IMR-90 (cell line): ENCODE data around the gene TBX15. TPM values are rescaled to one million over a fixed set of nuclear protein-coding genes. Genes with fewer than 3 reads are reported as not detected.

Experiments
- ATAC-seq: fragments of 200-7000 bp; cut with Tn5 transposase; 2 replicates; pipeline ENCODE4 v1.9.1; 2020; ENCODE audit warnings: low read depth, mild to moderate bottlenecking, moderate library complexity
- BruUV-seq: library from RNA; stranded (reverse); fragments of 400-500 nt; replicated peaks from 2 replicates; lab custom pipeline; 2021; lab: Mats Ljungman, UMichigan
- CTCF ChIA-PET: fragments of 300-600 bp; formaldehyde crosslinking; extraction: SDS; loops from one replicate; lab custom pipeline; 2021; ENCODE audit warnings: antibody characterized with exemption; lab: Yijun Ruan, JAX
- POLR2A ChIA-PET: fragments of 300-600 bp; sonication (Branson Sonifier 250); formaldehyde crosslinking; loops from one replicate; lab custom pipeline; 2022; ENCODE audit warnings: antibody characterized with exemption; ENCODE audit not compliant: unreplicated experiment; lab: Charles Lee
- DNase-seq: peaks from one replicate; pipeline ENCODE4 v3.0.0; 2013
- H2AFZ ChIP-seq: replicated peaks from 2 replicates; pipeline ENCODE3; 2013; ENCODE audit warnings: low read length, mild to moderate bottlenecking; ENCODE audit not compliant: poor library complexity
- H2AK5ac ChIP-seq: 2 replicates; pipeline ENCODE4 v1.6.1; 2013; ENCODE audit warnings: low read depth, low read length, inconsistent platforms
- H2AK9ac ChIP-seq: replicated peaks from 2 replicates; pipeline ENCODE3; 2013; ENCODE audit warnings: mild to moderate bottlenecking, low read depth, low read length, moderate library complexity; ENCODE audit not compliant: poor library complexity
- H2BK120ac ChIP-seq: 2 replicates; pipeline ENCODE4 v1.6.1; 2013; ENCODE audit warnings: low read depth, low read length, inconsistent platforms
- H2BK15ac ChIP-seq: 3 replicates; pipeline ENCODE4 v1.6.1; 2013; ENCODE audit warnings: low read depth, low read length, inconsistent platforms
- H2BK20ac ChIP-seq: 2 replicates; pipeline ENCODE4 v1.6.1; 2013; ENCODE audit warnings: low read depth, mild to moderate bottlenecking, inconsistent platforms, low read length, moderate library complexity
- H2BK5ac ChIP-seq: 2 replicates; pipeline ENCODE4 v1.6.1; 2013; ENCODE audit warnings: mild to moderate bottlenecking, low read depth, low read length, inconsistent platforms; ENCODE audit not compliant: poor library complexity, severe bottlenecking
- H3K14ac ChIP-seq: replicated peaks from 2 replicates; pipeline ENCODE4 v1.6.1; 2013; ENCODE audit warnings: low read depth, low read length, inconsistent platforms
- H3K18ac ChIP-seq: 2 replicates; pipeline ENCODE4 v1.6.1; 2013; ENCODE audit warnings: low read depth, low read length, control low read depth
- H3K23ac ChIP-seq: 2 replicates; pipeline ENCODE4 v1.6.1; 2013; ENCODE audit warnings: low read depth, low read length, inconsistent platforms
- H3K27ac ChIP-seq: 2 replicates; pipeline ENCODE4 v1.5.1; 2013; ENCODE audit warnings: mild to moderate bottlenecking, control low read depth, low read length; ENCODE audit not compliant: insufficient read depth
- H3K27me3 ChIP-seq: 2 replicates; pipeline ENCODE4 v1.6.1; 2013; ENCODE audit warnings: low read length; ENCODE audit not compliant: control insufficient read depth, insufficient read depth
- H3K36me3 ChIP-seq: 2 replicates; pipeline ENCODE4 v1.6.1; 2013; ENCODE audit warnings: low read length, mixed read lengths; ENCODE audit not compliant: control insufficient read depth, insufficient read depth
- H3K4ac ChIP-seq: 2 replicates; pipeline ENCODE4 v1.6.1; 2013; ENCODE audit warnings: low read depth, low read length, inconsistent platforms
- H3K4me1 ChIP-seq: 2 replicates; pipeline ENCODE4 v1.6.1; 2013; ENCODE audit warnings: low read length, mixed read lengths; ENCODE audit not compliant: control insufficient read depth, insufficient read depth
- H3K4me2 ChIP-seq: 2 replicates; pipeline ENCODE4 v1.6.1; 2013; ENCODE audit warnings: low read depth, mild to moderate bottlenecking, control low read depth, low read length, moderate library complexity
- H3K4me3 ChIP-seq: 2 replicates; pipeline ENCODE4 v1.5.1; 2013; ENCODE audit warnings: low read depth, mild to moderate bottlenecking, control low read depth, low read length, moderate library complexity; ENCODE audit not compliant: insufficient read depth
- H3K56ac ChIP-seq: 2 replicates; pipeline ENCODE4 v1.6.1; 2013; ENCODE audit warnings: low read length, inconsistent platforms; ENCODE audit not compliant: insufficient read depth; ENCODE audit errors: extremely low read depth
- H3K79me1 ChIP-seq, 2 experiments: 2 replicates each; pipeline ENCODE4 v1.6.1; 2013; ENCODE audit warnings: low read length in 2 of 2, inconsistent platforms in 1 of 2, low read depth in 1 of 2
- H3K9ac ChIP-seq: 2 replicates; pipeline ENCODE4 v1.6.1; 2013; ENCODE audit warnings: low read depth, low read length, control low read depth
- H3K9me1 ChIP-seq: 2 replicates; pipeline ENCODE4 v1.6.1; 2013; ENCODE audit warnings: low read length, inconsistent platforms; ENCODE audit not compliant: insufficient read depth
- H3K9me3 ChIP-seq: 2 replicates; pipeline ENCODE4 v1.6.1; 2013; ENCODE audit warnings: low read length; ENCODE audit not compliant: control insufficient read depth, insufficient read depth
- H4K20me1 ChIP-seq: 2 replicates; pipeline ENCODE4 v1.6.1; 2013; ENCODE audit warnings: low read length, inconsistent platforms; ENCODE audit not compliant: insufficient read depth
- H4K5ac ChIP-seq: 2 replicates; pipeline ENCODE4 v1.6.1; 2013; ENCODE audit warnings: mild to moderate bottlenecking, low read depth, low read length, control low read depth
- H4K8ac ChIP-seq, 2 experiments: 2 replicates each; pipeline ENCODE4 v1.6.1; 2013; ENCODE audit warnings: low read depth in 2 of 2, low read length in 2 of 2, control low read depth in 1 of 2, inconsistent platforms in 1 of 2
- H4K91ac ChIP-seq: 2 replicates; pipeline ENCODE4 v1.6.1; 2013; ENCODE audit warnings: low read depth, low read length, inconsistent platforms; ENCODE audit not compliant: insufficient read depth
- CEBPB ChIP-seq: IDR thresholded peaks from 2 replicates; pipeline ENCODE4 v1.6.1; 2012; ENCODE audit warnings: low read depth, low read length, improper control_type of control experiment
- CHD1 ChIP-seq: IDR thresholded peaks from 2 replicates; pipeline ENCODE4 v1.6.1; 2012; ENCODE audit warnings: low read depth, low read length, improper control_type of control experiment
- CTCF ChIP-seq: conservative IDR thresholded peaks from 2 replicates; pipeline ENCODE4 v1.5.1; 2012; ENCODE audit warnings: mild to moderate bottlenecking, low read depth, low read length, improper control_type of control experiment
- ELK1 ChIP-seq: fragments of 150-350 bp; IDR thresholded peaks from 2 replicates; pipeline ENCODE4 v1.6.1; 2016; ENCODE audit warnings: low read depth, mild to moderate bottlenecking, low read length, moderate library complexity, borderline replicate concordance
- MAFK ChIP-seq: IDR thresholded peaks from 2 replicates; pipeline ENCODE4 v1.6.1; 2012; ENCODE audit warnings: low read depth, low read length, improper control_type of control experiment
- POLR2A ChIP-seq: IDR thresholded peaks from 2 replicates; pipeline ENCODE4 v1.6.1; 2012; ENCODE audit warnings: mild to moderate bottlenecking, low read depth, low read length
- RAD21 ChIP-seq: IDR thresholded peaks from 2 replicates; pipeline ENCODE4 v1.6.1; 2012; ENCODE audit warnings: low read length, improper control_type of control experiment
- RFX5 ChIP-seq: IDR thresholded peaks from 2 replicates; pipeline ENCODE4 v1.8.0; 2012; ENCODE audit warnings: low read depth, mild to moderate bottlenecking, low read length, moderate library complexity
- SMC3 ChIP-seq: fragments of 150-350 bp; IDR thresholded peaks from 2 replicates; pipeline ENCODE4 v1.6.1; 2016; ENCODE audit warnings: low read depth, mild to moderate bottlenecking, antibody characterized with exemption, low read length, moderate library complexity
- USF2 ChIP-seq: fragments of 150-350 bp; IDR thresholded peaks from 2 replicates; pipeline ENCODE4 v1.6.1; 2017; ENCODE audit warnings: mild to moderate bottlenecking, antibody characterized with exemption, low read length, low read depth
- WGBS, 2 experiments: methylation state at CpG; one replicate each; pipeline versions ENCODE4 v1.1.5 to v1.1.7; 2013; ENCODE audit warnings: missing lambda C conversion rate in 2 of 2; ENCODE audit not compliant: insufficient read length in 1 of 2; ENCODE audit errors: extremely low coverage in 2 of 2; 5-methylcytosine and 5-hydroxymethylcytosine counted together
- dilution Hi-C: fragments of 300-500 bp; cut with HindIII; formaldehyde crosslinking; loops from one replicate; pipeline ENCODE4 v1.14.3; 2018; ENCODE audit warnings: low sequenced_read_pairs; ENCODE audit not compliant: unreplicated experiment
- in situ Hi-C: fragments of 300-500 bp; cut with MboI; formaldehyde crosslinking; loops from 3 replicates; pipeline ENCODE4 v1.14.3; 2019; ENCODE audit warnings: low sequenced_read_pairs, inconsistent platforms, mixed read lengths
- intact Hi-C: fragments of 100-400 bp; cut with micrococcal nuclease; formaldehyde crosslinking; loops from 2 replicates; pipeline ENCODE4 v1.10.0; 2022
- polyA plus RNA-seq, 3 experiments: library from polyadenylated mRNA; depleted of rRNA; stranded (reverse); fragments of >200 nt; gene quantifications; 2 replicates each; pipeline ENCODE4 v1.2.3, GENCODE V29; 2012; ENCODE audit warnings: low replicate concordance in 1 of 3
- total RNA-seq: library from RNA; depleted of rRNA; stranded (reverse); fragments of >200 nt; gene quantifications from 2 replicates; pipeline ENCODE4 v1.2.3, GENCODE V29; 2012

TBX15 gene
- total and polyA plus RNA-seq, 2 of the 4 experiments (the other 2 are of a cell fraction): not detected

- Histone ChIP-seq H4K5ac (no peak overlapping the region), H4K20me1 (no peaks in the 10 kb centered on the region), H2AFZ (no peak overlapping the region), H2AK9ac (no peak overlapping the region), H3K4ac (no peak overlapping the region), H3K4me2 (no peak overlapping the region), H3K27ac (no peak overlapping the region), H3K9me3 (peaks cover 24% of the 10 kb centered on the region), H3K18ac (no peak overlapping the region), H2BK20ac (no peak overlapping the region), H3K9ac (no peak overlapping the region), H3K27me3 (peaks cover 97% of the 10 kb centered on the region), H3K23ac (no peak overlapping the region), H3K4me3 (no peak overlapping the region), H4K91ac (no peak overlapping the region), H3K79me1 (no peaks in the 10 kb centered on the region), H3K4me1 (peaks cover under 1% of the 10 kb centered on the region; the same call in 1 of the 2 replicates), H3K36me3 (no peaks in the 10 kb centered on the region), H3K9me1 (no peaks in the 10 kb centered on the region), H2BK120ac (no peak overlapping the region), H3K14ac (no peak overlapping the region), H2AK5ac (no peak overlapping the region), H2BK15ac (no peak overlapping the region), H3K56ac (no peak overlapping the region), H2BK5ac (no peak overlapping the region), H4K8ac (no peak overlapping the region)
- intact Hi-C loops: no loop called here
- no peak for DNase-seq
- dilution Hi-C loops: no loop called here
- in situ Hi-C loops: loop anchor here (10.0 kb wide), 1 partner anchor 830 kb away; no protein-coding TSS in a partner anchor
- POLR2A ChIA-PET: no interaction called here
- 47% methylated on average over 15 of the region's 48 CpGs; no CpG with 5 or more reads in 1 of the 2 experiments for WGBS, 2 experiments
- peak; percentile 13; the same call in 1 of the 2 replicates for ATAC-seq
- TF ChIP-seq RAD21 (no peak), RFX5 (no peak), POLR2A (no peak), ELK1 (no peak), SMC3 (no peak), CHD1 (no peak), MAFK (no peak), USF2 (no peak), CEBPB (no peak), CTCF (no peak)
- CTCF ChIA-PET: interaction anchor here (0.9 kb wide), 1 partner anchor 62 kb away, joined by 3 read pairs; no protein-coding TSS in a partner anchor
- no TSS peak for BruUV-seq
Measured at GRCh38 chr1:118984722-118985639, 3.2 kb downstream of the TBX15 start.
